LNCAP (cell line): Measurements from ENCODE around the gene SLC24A4.

Experiments
- TF ChIP-seq, protein P1 (sequence below): fragments of 450-650 bp; IDR thresholded peaks from 2 replicates; pipeline ENCODE4 v1.5.1; 2017; ENCODE audit warnings: mild to moderate bottlenecking

SLC24A4 gene

GRCh38 chr14:92353447-92353846 is 30.5 kb downstream of the SLC24A4 start:
- TF ChIP-seq, protein P1, sequence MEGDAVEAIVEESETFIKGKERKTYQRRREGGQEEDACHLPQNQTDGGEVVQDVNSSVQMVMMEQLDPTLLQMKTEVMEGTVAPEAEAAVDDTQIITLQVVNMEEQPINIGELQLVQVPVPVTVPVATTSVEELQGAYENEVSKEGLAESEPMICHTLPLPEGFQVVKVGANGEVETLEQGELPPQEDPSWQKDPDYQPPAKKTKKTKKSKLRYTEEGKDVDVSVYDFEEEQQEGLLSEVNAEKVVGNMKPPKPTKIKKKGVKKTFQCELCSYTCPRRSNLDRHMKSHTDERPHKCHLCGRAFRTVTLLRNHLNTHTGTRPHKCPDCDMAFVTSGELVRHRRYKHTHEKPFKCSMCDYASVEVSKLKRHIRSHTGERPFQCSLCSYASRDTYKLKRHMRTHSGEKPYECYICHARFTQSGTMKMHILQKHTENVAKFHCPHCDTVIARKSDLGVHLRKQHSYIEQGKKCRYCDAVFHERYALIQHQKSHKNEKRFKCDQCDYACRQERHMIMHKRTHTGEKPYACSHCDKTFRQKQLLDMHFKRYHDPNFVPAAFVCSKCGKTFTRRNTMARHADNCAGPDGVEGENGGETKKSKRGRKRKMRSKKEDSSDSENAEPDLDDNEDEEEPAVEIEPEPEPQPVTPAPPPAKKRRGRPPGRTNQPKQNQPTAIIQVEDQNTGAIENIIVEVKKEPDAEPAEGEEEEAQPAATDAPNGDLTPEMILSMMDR: no peak

DNA sequence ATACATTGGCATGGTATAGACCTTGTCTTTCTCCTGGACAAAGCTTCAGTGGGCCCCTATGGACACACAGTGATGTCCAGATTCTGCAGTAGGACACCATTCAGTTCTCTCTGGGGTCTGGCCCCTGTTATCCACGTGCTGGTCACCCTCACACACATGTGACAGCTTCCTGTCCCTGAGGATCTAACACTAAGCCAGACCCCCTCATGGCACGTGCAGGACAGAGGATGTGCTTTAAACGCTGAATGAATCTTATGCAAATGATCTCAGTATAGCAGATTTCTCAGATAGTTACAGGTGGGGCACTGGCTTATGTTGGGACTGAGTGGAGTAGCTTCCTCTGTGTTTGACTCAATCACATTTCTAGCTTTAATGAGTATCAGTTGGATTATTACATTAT is 33.7 kb downstream of the SLC24A4 start:
- TF ChIP-seq, protein P1: no peak

- TF ChIP-seq, protein P1: no peak
Measured at GRCh38 chr14:92360651-92361370, 37.8 kb downstream of the SLC24A4 start.

GRCh38 chr14:92362781-92363235 is 39.8 kb downstream of the SLC24A4 start:
- TF ChIP-seq, protein P1: no peak

- TF ChIP-seq, protein P1: no peak
Measured at GRCh38 chr14:92366237-92366636, 43.3 kb downstream of the SLC24A4 start.

DNA sequence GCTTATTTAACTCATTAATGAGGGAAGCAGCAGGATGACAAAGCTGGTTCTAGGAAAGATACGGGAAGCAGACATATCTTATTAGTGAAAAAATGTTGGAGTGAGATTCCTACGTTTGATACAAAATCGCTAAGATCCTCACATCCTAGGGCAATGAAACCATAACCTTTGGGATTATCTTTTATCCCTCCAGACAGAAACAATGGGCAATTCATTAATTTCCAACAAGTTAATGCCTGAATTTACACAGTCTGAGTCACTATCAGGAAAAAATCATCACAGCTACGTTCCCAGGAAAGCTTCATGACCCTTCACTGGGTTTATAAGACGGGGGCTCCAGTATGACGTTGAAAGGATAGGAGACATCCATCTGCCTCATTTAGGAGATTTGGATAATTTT is 45.0 kb downstream of the SLC24A4 start:
- TF ChIP-seq, protein P1: no peak

DNA sequence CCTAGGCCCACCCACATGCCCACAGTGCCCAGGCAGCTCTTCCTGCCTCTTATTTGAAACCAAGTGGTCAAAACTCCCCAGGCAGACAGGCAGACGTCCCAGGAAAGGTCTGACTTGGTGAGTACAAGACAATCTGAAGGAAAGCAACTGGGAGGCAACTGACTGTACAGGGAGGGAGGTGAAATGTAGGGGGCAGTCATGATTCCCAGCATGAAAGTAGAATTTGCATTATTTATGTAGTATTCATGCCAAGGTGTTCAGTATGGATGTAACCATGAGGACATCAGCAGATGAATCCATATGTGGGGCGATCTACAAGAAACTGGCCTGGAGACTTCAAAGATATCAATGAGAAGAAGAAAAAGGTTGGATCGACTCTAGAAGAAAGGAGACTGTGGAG is 46.1 kb downstream of the SLC24A4 start:
- TF ChIP-seq, protein P1: no peak
